Endothelial cell of hepatic sinusoid (primary cell): ENCODE data around the gene TMEM235.

ENCODE experiments used
- in situ Hi-C: cut with HindIII; loops from 2 replicates; pipeline ENCODE4 v1.10.0; 2017; ENCODE audit warnings: low sequenced_read_pairs

TMEM235 gene

GRCh38 chr17:78236362-78237127 is 5.1 kb downstream of the TMEM235 start:
- in situ Hi-C loops, result no loop called here

- in situ Hi-C loops, result no loop called here
Observed at GRCh38 chr17:78237401-78238012, 6.1 kb downstream of the TMEM235 start.

GRCh38 chr17:78238823-78239488 is 7.5 kb downstream of the TMEM235 start:
- in situ Hi-C loops, result no loop called here

- in situ Hi-C loops, result no loop called here
Observed at GRCh38 chr17:78239489-78239931, 8.1 kb downstream of the TMEM235 start.

- in situ Hi-C loops, result no loop called here
Observed at GRCh38 chr17:78240012-78240655, 8.7 kb downstream of the TMEM235 start.

- in situ Hi-C loops, result no loop called here
Observed at GRCh38 chr17:78240839-78241238, 9.4 kb downstream of the TMEM235 start.

GRCh38 chr17:78241277-78242023 is 10.0 kb downstream of the TMEM235 start:
- in situ Hi-C loops, result no loop called here

- in situ Hi-C loops, result no loop called here
Observed at GRCh38 chr17:78242024-78242742, 10.8 kb downstream of the TMEM235 start.

GRCh38 chr17:78247304-78247703 is 15.9 kb downstream of the TMEM235 start:
- in situ Hi-C loops, result no loop called here

GRCh38 chr17:78248051-78248914 is 16.9 kb downstream of the TMEM235 start:
- in situ Hi-C loops, result no loop called here

- in situ Hi-C loops, result no loop called here
Observed at GRCh38 chr17:78249074-78249817, 17.8 kb downstream of the TMEM235 start.

- in situ Hi-C loops, result no loop called here
Observed at GRCh38 chr17:78249818-78250806, 18.7 kb downstream of the TMEM235 start.

GRCh38 chr17:78250891-78251772 is 19.7 kb downstream of the TMEM235 start:
- in situ Hi-C loops, result no loop called here

- in situ Hi-C loops, result no loop called here
Observed at GRCh38 chr17:78251773-78252103, 20.3 kb downstream of the TMEM235 start.

- in situ Hi-C loops, result no loop called here
Observed at GRCh38 chr17:78252111-78252634, 20.7 kb downstream of the TMEM235 start.
